Measurements from ENCODE around the gene NAALADL2. TPM values are rescaled to one million over a fixed set of nuclear protein-coding genes. Genes with fewer than 3 reads are reported as not detected.

NAALADL2 gene
- total and polyA plus RNA-seq, 2 of the 8 experiments (the other 6 are each of a cell fraction or from before 2014, with no cell fraction given), result 0.12 to 0.22 TPM

DNA sequence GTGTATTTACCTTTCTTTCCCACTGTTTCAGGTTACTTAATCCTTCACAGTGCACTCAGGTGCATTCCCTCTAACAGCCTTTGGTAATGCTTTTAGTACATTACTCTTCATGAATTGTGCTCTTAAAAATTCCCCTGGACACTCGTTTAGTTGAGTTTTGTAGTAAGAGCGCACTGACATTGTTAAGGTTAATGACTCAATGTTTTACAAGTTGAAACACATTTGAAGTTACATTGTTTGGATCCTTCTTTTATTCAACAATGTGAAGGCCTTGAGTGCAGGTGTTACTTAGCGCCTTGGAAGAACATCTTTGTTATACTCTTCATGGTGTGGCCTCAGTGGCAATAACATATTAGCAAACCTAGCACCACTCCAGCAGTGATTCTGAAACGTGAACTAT, 739.6 kb downstream of the NAALADL2 start:
- no peak overlapping the region for H3K9ac ChIP-seq (replicated peaks in 1 of 4; ENCODE audit: extremely low read depth in 1 of 4, low read depth in 3 of 4, low read length in 3 of 4)
- H3K27me3 ChIP-seq (replicated peaks in 1 of 4; ENCODE audit: control insufficient read depth in 3 of 4, extremely low read depth in 1 of 4, insufficient read depth in 3 of 4, low read length in 3 of 4), result no peaks in the 10 kb centered on the region
- FAIRE-seq (no peak), DNase-seq (ENCODE audit: low read depth in 1 of 2, low spot score in 2 of 2) (no peak)
- no peak overlapping the region for H3K27ac ChIP-seq (ENCODE audit: low read depth, low read length)
- H4K8ac ChIP-seq (ENCODE audit: extremely low read depth, insufficient read depth, low read length), result no peak overlapping the region
- no peak overlapping the region for H4K5ac ChIP-seq (ENCODE audit: insufficient read length, low read depth, low read length)
- no peaks in the 10 kb centered on the region for H4K20me1 ChIP-seq (replicated peaks in 1 of 2; ENCODE audit: control insufficient read depth in 1 of 2, insufficient read depth in 2 of 2, low read length in 2 of 2)
- no peak overlapping the region for H3K56ac ChIP-seq (replicated peaks; ENCODE audit: insufficient read length, low read depth, low read length)
- no peak overlapping the region for H4K91ac ChIP-seq (replicated peaks; ENCODE audit: insufficient read length, low read length)
- no peaks in the 10 kb centered on the region for H3K79me2 ChIP-seq (ENCODE audit: control insufficient read depth in 1 of 2, insufficient read depth in 2 of 2, low read length in 2 of 2)
- H3K23me2 ChIP-seq (ENCODE audit: low read depth, low read length), result no peaks in the 10 kb centered on the region
- no peak overlapping the region for H3K4me2 ChIP-seq (ENCODE audit: insufficient read depth in 1 of 2, low read depth in 2 of 2, low read length in 2 of 2)
- H3K18ac ChIP-seq (ENCODE audit: extremely low read depth, low read length), result no peak overlapping the region
- H2AFZ ChIP-seq (ENCODE audit: low read length), result no peak overlapping the region
- H3K23ac ChIP-seq (ENCODE audit: insufficient read length), result no peak overlapping the region
- no peak overlapping the region for H2AK5ac ChIP-seq (ENCODE audit: low read depth, low read length)
- no peaks in the 10 kb centered on the region for H3K36me3 ChIP-seq (ENCODE audit: control insufficient read depth in 2 of 4, insufficient read depth in 4 of 4, low read length in 3 of 4)
- H3K4me1 ChIP-seq (replicated peaks in 1 of 4; ENCODE audit: control insufficient read depth in 3 of 4, insufficient read depth in 4 of 4, low read length in 3 of 4), result no peaks in the 10 kb centered on the region
- no peak overlapping the region for H3K4ac ChIP-seq (replicated peaks; ENCODE audit: insufficient read length, low read depth, low read length)
- no peak overlapping the region for H2BK5ac ChIP-seq (ENCODE audit: low read depth, low read length)
- POLR2A ChIA-PET (ENCODE audit: partially characterized antibody), result no interaction called here
- no peak overlapping the region for H2BK15ac ChIP-seq (ENCODE audit: low read length)
- H3K9me3 ChIP-seq (ENCODE audit: insufficient read depth in 2 of 2, low read depth in 1 of 2, low read length in 1 of 2), result no peaks in the 10 kb centered on the region
- H3K79me1 ChIP-seq (ENCODE audit: low read depth, low read length), result no peaks in the 10 kb centered on the region
- no peak overlapping the region for H3K14ac ChIP-seq (ENCODE audit: insufficient read length)
- 92% methylated on average over 4 of the region's 4 CpGs; no CpG with 5 or more reads in 1 of the 2 experiments for WGBS, 2 experiments (ENCODE audit: extremely low coverage in 1 of 2, insufficient coverage in 1 of 2, insufficient read length in 1 of 2, insufficient replicate concordance in 2 of 2, low coverage in 1 of 2, low lambda C conversion rate in 2 of 2, missing lambda C conversion rate in 1 of 2)
- no peak overlapping the region for H2BK120ac ChIP-seq (replicated peaks; ENCODE audit: low read depth, low read length)
- no peak overlapping the region for H2BK20ac ChIP-seq (ENCODE audit: low read length)
- H3K4me3 ChIP-seq (ENCODE audit: extremely low read depth in 1 of 4, insufficient read depth in 2 of 4, low read depth in 3 of 4, low read length in 4 of 4), result no peak overlapping the region
- H2BK12ac ChIP-seq (ENCODE audit: low read depth, low read length), result no peak overlapping the region
- CTCF ChIA-PET (ENCODE audit: partially characterized antibody), result no interaction called here
- TF ChIP-seq EZH2 (IDR thresholded peaks at IDR 0.05; ENCODE audit: low read depth, low read length, severe bottlenecking), result no peak
- TF ChIP-seq, protein P1, sequence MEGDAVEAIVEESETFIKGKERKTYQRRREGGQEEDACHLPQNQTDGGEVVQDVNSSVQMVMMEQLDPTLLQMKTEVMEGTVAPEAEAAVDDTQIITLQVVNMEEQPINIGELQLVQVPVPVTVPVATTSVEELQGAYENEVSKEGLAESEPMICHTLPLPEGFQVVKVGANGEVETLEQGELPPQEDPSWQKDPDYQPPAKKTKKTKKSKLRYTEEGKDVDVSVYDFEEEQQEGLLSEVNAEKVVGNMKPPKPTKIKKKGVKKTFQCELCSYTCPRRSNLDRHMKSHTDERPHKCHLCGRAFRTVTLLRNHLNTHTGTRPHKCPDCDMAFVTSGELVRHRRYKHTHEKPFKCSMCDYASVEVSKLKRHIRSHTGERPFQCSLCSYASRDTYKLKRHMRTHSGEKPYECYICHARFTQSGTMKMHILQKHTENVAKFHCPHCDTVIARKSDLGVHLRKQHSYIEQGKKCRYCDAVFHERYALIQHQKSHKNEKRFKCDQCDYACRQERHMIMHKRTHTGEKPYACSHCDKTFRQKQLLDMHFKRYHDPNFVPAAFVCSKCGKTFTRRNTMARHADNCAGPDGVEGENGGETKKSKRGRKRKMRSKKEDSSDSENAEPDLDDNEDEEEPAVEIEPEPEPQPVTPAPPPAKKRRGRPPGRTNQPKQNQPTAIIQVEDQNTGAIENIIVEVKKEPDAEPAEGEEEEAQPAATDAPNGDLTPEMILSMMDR (IDR thresholded peaks at IDR 0.05; ENCODE audit: control extremely low read depth in 1 of 3, insufficient read depth in 1 of 3, low read depth in 1 of 3, low read length in 3 of 3), result no peak
- no peak for TF ChIP-seq GTF2F1 (IDR thresholded peaks at IDR 0.05; ENCODE audit: borderline replicate concordance, low read depth, low read length)
- TF ChIP-seq PHF8 (conservative IDR thresholded peaks at IDR 0.05; ENCODE audit: low read depth, low read length), result no peak
- TF ChIP-seq JUN (IDR thresholded peaks at IDR 0.05; ENCODE audit: low read depth, low read length), result no peak
- no peak for TF ChIP-seq ATF2 (IDR thresholded peaks at IDR 0.05; ENCODE audit: low read length)
- no peak for TF ChIP-seq CTBP2 (IDR thresholded peaks at IDR 0.05; ENCODE audit: borderline replicate concordance, insufficient read depth, insufficient read length, low read length)
- no peak for TF ChIP-seq RXRA (IDR thresholded peaks at IDR 0.05; ENCODE audit: insufficient read depth, low read depth, low read length)
- TF ChIP-seq POLR2A (IDR thresholded peaks at IDR 0.05; ENCODE audit: control extremely low read depth in 1 of 2, low read depth in 2 of 2, low read length in 2 of 2), result no peak
- TF ChIP-seq TAF1 (IDR thresholded peaks at IDR 0.05; ENCODE audit: low read depth, low read length), result no peak
- no peak for TF ChIP-seq YY1 (IDR thresholded peaks at IDR 0.05; ENCODE audit: low read depth, low read length)
